Stimulated activated CD4-positive, alpha-beta T cell treated with anti-CD3 and anti-CD28 coated beads, Interleukin-15, amount 100 ng/mL, for 1 hour (primary cell): Measurements from ENCODE around the gene CCN6.

ENCODE experiments used
- DNase-seq, 2 donors: peaks; one replicate each; pipeline ENCODE4 v3.0.0-alpha.2; 2020; ENCODE audit warnings: low read depth in 1 of 2, low spot score in 1 of 2

The CCN6 gene

DNA sequence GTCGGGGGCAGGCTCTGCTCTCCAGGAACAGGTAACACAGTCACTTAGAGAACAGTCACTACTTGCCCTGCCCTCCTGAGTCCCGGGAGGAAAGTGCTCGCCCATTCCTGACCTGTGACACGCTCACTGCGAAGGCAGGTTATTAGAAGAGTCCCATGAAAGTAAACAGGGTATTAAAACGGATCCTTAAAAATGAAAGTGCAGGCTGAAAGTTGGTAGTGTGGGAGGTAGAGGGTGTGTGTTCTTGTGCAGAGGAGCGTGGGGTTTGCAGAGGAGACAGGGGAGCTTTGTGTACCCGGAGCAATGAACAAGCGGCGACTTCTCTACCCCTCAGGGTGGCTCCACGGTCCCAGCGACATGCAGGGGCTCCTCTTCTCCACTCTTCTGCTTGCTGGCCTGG, at the start of gene CCN6:
Gene CCN6 (plus strand): TSS at position 104 of the 400 bp plus-strand sequence. CDS start 254 bp downstream, at position 358.
- no peak for DNase-seq

GRCh38 chr6:112004201-112005012, 49.5 kb upstream of the CCN6 start:
- no peak for DNase-seq

DNA sequence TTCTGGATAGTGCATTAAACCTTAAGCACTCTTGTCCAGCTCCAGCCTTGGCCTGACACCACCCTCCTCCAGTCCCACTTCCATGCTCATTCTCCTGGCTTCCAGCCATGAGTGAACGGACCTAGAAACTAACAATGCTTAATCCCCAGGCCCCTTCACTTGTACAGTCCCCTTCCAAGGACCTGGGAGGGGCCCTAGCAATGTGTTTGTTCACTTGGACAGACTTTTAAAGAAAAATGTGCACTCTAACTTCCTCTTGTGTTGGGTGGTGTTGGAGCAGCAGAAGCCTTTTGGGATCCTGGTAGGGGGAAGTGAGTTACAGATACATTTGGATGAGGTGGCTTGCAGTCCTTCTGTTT, 48.9 kb upstream of the CCN6 start:
- no peak for DNase-seq

- DNase-seq, result no peak
Measured at GRCh38 chr6:112007254-112007653, 46.6 kb upstream of the CCN6 start.

DNA sequence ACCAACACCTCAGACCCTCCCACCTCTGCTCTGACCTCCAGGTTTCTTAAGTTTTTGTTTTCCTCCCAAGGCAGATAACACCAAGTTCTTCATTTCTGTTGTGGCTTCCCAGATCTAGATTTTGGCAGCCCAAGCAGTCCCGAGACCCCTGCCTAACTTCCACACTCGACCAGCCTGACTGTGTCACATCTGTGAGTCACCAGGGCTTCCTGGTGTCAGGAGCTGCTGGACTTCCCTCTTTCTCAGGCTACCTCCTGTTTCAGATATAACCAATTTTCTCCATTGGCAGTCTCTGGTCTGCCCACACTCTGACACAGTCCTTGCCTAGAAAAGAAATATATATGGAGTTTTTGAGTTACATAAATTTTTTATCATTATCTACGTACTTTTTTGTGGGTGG, 46.1 kb upstream of the CCN6 start:
- DNase-seq, result no peak

- no peak for DNase-seq
Measured at GRCh38 chr6:112008482-112008881, 45.4 kb upstream of the CCN6 start.

- DNase-seq, result no peak
Measured at GRCh38 chr6:112010328-112010727, 43.6 kb upstream of the CCN6 start.

GRCh38 chr6:112013051-112013450, 40.9 kb upstream of the CCN6 start:
- no peak for DNase-seq

DNA sequence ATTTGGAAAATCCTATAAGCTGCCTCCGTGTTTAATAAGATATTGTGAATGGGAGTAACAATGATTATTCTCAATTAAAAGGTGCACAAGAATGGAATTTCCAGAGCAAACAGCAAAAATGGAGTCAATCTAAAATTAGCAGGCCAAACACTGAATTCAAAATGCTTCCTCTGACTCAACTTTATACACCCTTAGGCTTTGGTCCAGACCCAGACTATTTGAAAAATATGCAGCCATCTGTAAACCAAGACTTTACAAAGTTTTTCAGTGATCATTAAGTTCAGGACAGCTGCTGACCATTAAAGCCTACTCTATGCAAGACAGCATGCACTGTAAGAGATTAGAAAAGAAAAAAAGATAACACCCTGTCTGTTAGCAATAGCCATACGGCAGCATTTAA, 39.4 kb upstream of the CCN6 start:
- DNase-seq, result no peak

GRCh38 chr6:112015725-112016124, 38.2 kb upstream of the CCN6 start:
- DNase-seq, result no peak

- peak in 1 of 2 donors; percentile 33 for DNase-seq
Measured at GRCh38 chr6:112016320-112016719, 37.6 kb upstream of the CCN6 start.

GRCh38 chr6:112017169-112017568, 36.7 kb upstream of the CCN6 start:
- DNase-seq, result no peak

- no peak for DNase-seq
Measured at GRCh38 chr6:112017760-112018537, 36.0 kb upstream of the CCN6 start.

GRCh38 chr6:112018619-112019416, 35.1 kb upstream of the CCN6 start:
- no peak for DNase-seq

DNA sequence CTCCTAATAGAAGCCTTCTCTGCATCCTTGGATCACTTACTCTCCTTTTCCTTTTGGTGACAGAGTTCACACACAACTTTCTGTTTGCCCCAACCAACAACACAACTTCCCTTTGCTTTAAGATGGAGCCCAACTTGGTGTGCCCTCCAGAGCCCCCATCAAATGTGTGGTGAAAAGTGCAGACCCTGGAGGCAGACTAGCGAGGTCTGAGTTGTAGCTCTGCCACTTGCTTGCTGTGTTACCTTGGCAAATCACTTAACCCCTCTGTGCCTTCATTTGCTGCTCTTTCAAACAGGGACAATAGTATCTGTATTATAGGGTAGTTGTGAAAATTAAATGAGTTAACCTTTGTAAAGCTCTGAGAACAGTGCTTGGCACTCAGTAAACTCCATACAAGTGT, 34.3 kb upstream of the CCN6 start:
- DNase-seq, result no peak

DNA sequence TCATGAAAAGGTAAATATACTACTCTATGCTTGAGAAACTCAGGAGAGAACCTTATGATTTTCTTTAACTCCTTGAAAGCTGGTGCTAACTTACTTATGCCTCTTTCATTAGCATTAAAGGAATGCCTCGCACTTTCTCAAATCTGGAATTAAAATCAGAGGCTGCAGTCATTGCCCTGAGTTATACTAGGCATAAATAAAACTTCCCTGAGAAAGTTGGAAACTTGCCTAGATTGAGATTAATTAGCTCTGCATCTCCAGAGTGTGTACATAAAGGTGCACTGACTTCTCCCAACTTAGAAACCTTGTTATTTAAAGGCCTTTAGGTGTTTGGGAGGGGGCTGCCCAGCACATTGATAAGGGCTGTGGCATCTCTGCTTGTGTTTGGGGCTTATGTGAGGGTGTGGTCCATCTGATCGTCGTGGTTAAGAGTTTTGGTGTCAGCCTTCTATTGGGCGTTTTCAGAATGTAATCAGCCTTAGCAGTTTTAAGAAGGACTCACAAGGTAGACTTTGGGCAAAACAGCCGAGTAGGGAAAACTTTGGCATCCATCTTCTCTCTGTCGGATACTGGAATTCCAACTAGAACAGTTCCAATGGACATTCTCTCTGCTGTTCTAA, 32.1 kb upstream of the CCN6 start:
- DNase-seq, result no peak

GRCh38 chr6:112022749-112023148, 31.2 kb upstream of the CCN6 start:
- DNase-seq, result no peak

- no peak for DNase-seq
Measured at GRCh38 chr6:112024464-112024863, 29.4 kb upstream of the CCN6 start.

- no peak for DNase-seq
Measured at GRCh38 chr6:112026933-112027332, 27.0 kb upstream of the CCN6 start.

GRCh38 chr6:112027942-112028674, 25.8 kb upstream of the CCN6 start:
- peak in 1 of 2 donors; percentile 21 for DNase-seq
